ENCODE data around the gene SYP.

- TF ChIP-seq, protein P1, sequence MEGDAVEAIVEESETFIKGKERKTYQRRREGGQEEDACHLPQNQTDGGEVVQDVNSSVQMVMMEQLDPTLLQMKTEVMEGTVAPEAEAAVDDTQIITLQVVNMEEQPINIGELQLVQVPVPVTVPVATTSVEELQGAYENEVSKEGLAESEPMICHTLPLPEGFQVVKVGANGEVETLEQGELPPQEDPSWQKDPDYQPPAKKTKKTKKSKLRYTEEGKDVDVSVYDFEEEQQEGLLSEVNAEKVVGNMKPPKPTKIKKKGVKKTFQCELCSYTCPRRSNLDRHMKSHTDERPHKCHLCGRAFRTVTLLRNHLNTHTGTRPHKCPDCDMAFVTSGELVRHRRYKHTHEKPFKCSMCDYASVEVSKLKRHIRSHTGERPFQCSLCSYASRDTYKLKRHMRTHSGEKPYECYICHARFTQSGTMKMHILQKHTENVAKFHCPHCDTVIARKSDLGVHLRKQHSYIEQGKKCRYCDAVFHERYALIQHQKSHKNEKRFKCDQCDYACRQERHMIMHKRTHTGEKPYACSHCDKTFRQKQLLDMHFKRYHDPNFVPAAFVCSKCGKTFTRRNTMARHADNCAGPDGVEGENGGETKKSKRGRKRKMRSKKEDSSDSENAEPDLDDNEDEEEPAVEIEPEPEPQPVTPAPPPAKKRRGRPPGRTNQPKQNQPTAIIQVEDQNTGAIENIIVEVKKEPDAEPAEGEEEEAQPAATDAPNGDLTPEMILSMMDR (IDR thresholded peaks at IDR 0.05) = no peak
- TF ChIP-seq EP300 (IDR thresholded peaks at IDR 0.05) (no peak), POLR2A (IDR thresholded peaks at IDR 0.05; ENCODE audit: low read depth) (no peak), POLR2AphosphoS5 (IDR thresholded peaks at IDR 0.05) (no peak)
Measured at GRCh38 chrX:49187526-49187925, 12.5 kb downstream of the SYP start.
